Common myeloid progenitor, CD34-positive (primary cell): ENCODE measurements around the gene KMT2D.

Experiments used
- CTCF ChIA-PET: fragments of 350-600 bp; sonication (Branson Sonifier 250); formaldehyde crosslinking; loops from one replicate; lab custom pipeline; 2021; ENCODE audit warnings: antibody characterized with exemption; lab: Charles Lee
- POLR2A ChIA-PET: fragments of 350-600 bp; sonication (Branson Sonifier 250); formaldehyde crosslinking; loops from one replicate; lab custom pipeline; 2021; ENCODE audit warnings: antibody characterized with exemption; lab: Charles Lee
- DNase-seq, 3 donors: peaks; one replicate each; pipeline versions ENCODE4 v3.0.0 to v3.0.0-alpha.2; 2013
- H3K27ac ChIP-seq, 2 experiments: 1 replicate in 1 of 2; 2 replicates in 1 of 2; pipeline ENCODE4 v1.7.0; 2013; ENCODE audit warnings: inconsistent platforms in 2 of 2, low read length in 2 of 2, mild to moderate bottlenecking in 2 of 2, low read depth in 1 of 2, moderate library complexity in 1 of 2; ENCODE audit not compliant: severe bottlenecking in 2 of 2, insufficient read depth in 1 of 2, poor library complexity in 1 of 2
- H3K27me3 ChIP-seq, 5 experiments: replicated peaks in 2 of 5; 1 replicate in 3 of 5; 2 replicates in 2 of 5; pipeline versions ENCODE4 v1.6.1 to v1.7.0; 2013; ENCODE audit warnings: low read length in 4 of 5, mild to moderate bottlenecking in 2 of 5, moderate library complexity in 2 of 5, inconsistent platforms in 1 of 5; ENCODE audit not compliant: insufficient read depth in 5 of 5, control insufficient read depth in 4 of 5
- H3K36me3 ChIP-seq, 4 experiments: 1 replicate in 2 of 4; 2 replicates in 2 of 4; pipeline versions ENCODE4 v1.6.1 to v1.7.0; 2013; ENCODE audit warnings: low read length in 3 of 4, control low read depth in 1 of 4, mild to moderate bottlenecking in 1 of 4; ENCODE audit not compliant: control insufficient read depth in 4 of 4, insufficient read depth in 4 of 4
- H3K4me1 ChIP-seq, 4 experiments: 1 replicate in 3 of 4; 2 replicates in 1 of 4; pipeline versions ENCODE4 v1.6.1 to v1.7.1; 2013; ENCODE audit warnings: low read length in 3 of 4, mild to moderate bottlenecking in 3 of 4, control low read depth in 1 of 4, inconsistent platforms in 1 of 4, moderate library complexity in 1 of 4; ENCODE audit not compliant: control insufficient read depth in 4 of 4, insufficient read depth in 4 of 4; ENCODE audit errors: control extremely low read depth in 1 of 4
- H3K4me3 ChIP-seq, 7 experiments: 1 replicate in 4 of 7; 2 replicates in 3 of 7; pipeline versions ENCODE4 v1.5.1 to v1.7.0; 2013; ENCODE audit warnings: mild to moderate bottlenecking in 7 of 7, low read length in 6 of 7, moderate library complexity in 6 of 7, inconsistent platforms in 2 of 7, low read depth in 2 of 7, control low read depth in 1 of 7; ENCODE audit not compliant: insufficient read depth in 4 of 7, control insufficient read depth in 1 of 7; ENCODE audit errors: extremely low read depth in 1 of 7
- H3K9me3 ChIP-seq, 5 experiments: 1 replicate in 4 of 5; 2 replicates in 1 of 5; pipeline versions ENCODE4 v1.6.1 to v1.7.1; 2013; ENCODE audit warnings: low read length in 4 of 5, mild to moderate bottlenecking in 2 of 5, inconsistent platforms in 1 of 5, low read depth in 1 of 5, moderate library complexity in 1 of 5; ENCODE audit not compliant: control insufficient read depth in 4 of 5, insufficient read depth in 2 of 5; ENCODE audit errors: control extremely low read depth in 1 of 5
- WGBS: methylation state at CpG from one replicate; pipeline ENCODE4 v1.1.5; 2013; ENCODE audit not compliant: insufficient coverage; 5-methylcytosine and 5-hydroxymethylcytosine counted together

Gene KMT2D

GRCh38 chr12:49037111-49037946, 23.3 kb downstream of the KMT2D start:
- ChIA-PET POLR2A (interaction anchor here (1.4 kb wide), 1 partner anchor 23 kb away, joined by 3 read pairs; no protein-coding TSS in a partner anchor), CTCF (interaction anchor here (0.8 to 10.7 kb wide), 10 partner anchors 8 to 59 kb away, joined by 3 to 121 read pairs (median 11); partner anchors contain the start of gene WNT1)
- H3K36me3 ChIP-seq, result peaks cover 12 to 94% (median 85%) of the 10 kb centered on the region in 4 experiments

DNA sequence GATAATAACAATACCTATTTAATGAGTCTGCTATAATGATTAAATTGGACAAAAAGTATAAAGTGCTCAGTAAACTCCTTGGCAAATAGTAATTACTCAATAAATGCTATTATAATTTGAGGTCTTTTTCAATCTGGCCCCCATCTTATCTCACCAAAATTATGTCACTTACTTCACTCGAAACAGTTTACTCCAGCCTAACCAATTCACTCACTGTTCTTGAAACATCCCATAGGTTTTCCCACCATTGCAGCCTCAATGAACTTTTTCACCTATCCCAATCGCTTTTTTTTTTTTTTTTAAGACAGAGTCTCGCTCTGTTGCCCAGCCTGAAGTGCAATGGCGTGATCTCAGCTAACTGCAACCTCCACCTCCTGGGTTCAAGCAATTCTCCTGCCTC, 24.6 kb downstream of the KMT2D start:
- POLR2A ChIA-PET, result interaction anchor here (0.6 kb wide), 1 partner anchor 192 kb away, joined by 4 read pairs; no protein-coding TSS in a partner anchor
- 100% methylated on average over 1 of the region's 4 CpGs for WGBS

More at GRCh38 chr12:49037111-49037946, 23.3 kb downstream of the KMT2D start:
- H3K27ac ChIP-seq, result no peak overlapping the region
- no peaks in the 10 kb centered on the region for H3K27me3 ChIP-seq
- DNase-seq, result no peak
- no peak overlapping the region for H3K4me3 ChIP-seq
- whole genome bisulfite sequencing, result 88% methylated on average over 5 of the region's 9 CpGs
- H3K4me1 ChIP-seq, result no peaks in the 10 kb centered on the region
- no peaks in the 10 kb centered on the region for H3K9me3 ChIP-seq

GRCh38 chr12:49034286-49034622, 26.3 kb downstream of the KMT2D start:
- H3K27me3 ChIP-seq, result no peaks in the 10 kb centered on the region
- H3K27ac ChIP-seq, result no peak overlapping the region
- ChIA-PET POLR2A (no interaction called here), CTCF (interaction anchor here (1.4 to 10.7 kb wide), 3 partner anchors 12 to 22 kb away, joined by 5 to 121 read pairs (median 50); no protein-coding TSS in a partner anchor)
- H3K4me1 ChIP-seq, result no peaks in the 10 kb centered on the region
- DNase-seq, result no peak
- no CpG with 5 or more reads among the region's 4 CpGs for WGBS
- no peaks in the 10 kb centered on the region for H3K9me3 ChIP-seq
- no peak overlapping the region for H3K4me3 ChIP-seq
- H3K36me3 ChIP-seq, result peaks cover 13 to 94% (median 83%) of the 10 kb centered on the region in 4 experiments

More for the DNA sequence above, 24.6 kb downstream of the KMT2D start:
- H3K36me3 ChIP-seq, result peaks cover 10 to 95% (median 84%) of the 10 kb centered on the region in 4 experiments
- no peaks in the 10 kb centered on the region for H3K4me1 ChIP-seq
- H3K4me3 ChIP-seq, result no peak overlapping the region
- CTCF ChIA-PET, result interaction anchor here (0.8 to 10.7 kb wide), 6 partner anchors 9 to 963 kb away, joined by 3 to 121 read pairs (median 12); no protein-coding TSS in a partner anchor
- no peak for DNase-seq
- no peak overlapping the region for H3K27ac ChIP-seq
- H3K27me3 ChIP-seq, result no peaks in the 10 kb centered on the region
- H3K9me3 ChIP-seq, result no peaks in the 10 kb centered on the region

- peaks cover 13 to 94% (median 84%) of the 10 kb centered on the region in 4 experiments for H3K36me3 ChIP-seq
- H3K9me3 ChIP-seq, result no peaks in the 10 kb centered on the region
- POLR2A ChIA-PET, result no interaction called here
- no peak for DNase-seq
- no peaks in the 10 kb centered on the region for H3K27me3 ChIP-seq
- no peak overlapping the region for H3K27ac ChIP-seq
- CTCF ChIA-PET, result interaction anchor here (0.8 to 10.7 kb wide), 5 partner anchors 12 to 37 kb away, joined by 3 to 121 read pairs (median 5); no protein-coding TSS in a partner anchor
- H3K4me3 ChIP-seq, result no peak overlapping the region
- no peaks in the 10 kb centered on the region for H3K4me1 ChIP-seq
- WGBS, result 98% methylated on average over 8 of the region's 12 CpGs
These were observed 26.8 kb downstream of the KMT2D start for GRCh38 chr12:49033611-49034285.

DNA sequence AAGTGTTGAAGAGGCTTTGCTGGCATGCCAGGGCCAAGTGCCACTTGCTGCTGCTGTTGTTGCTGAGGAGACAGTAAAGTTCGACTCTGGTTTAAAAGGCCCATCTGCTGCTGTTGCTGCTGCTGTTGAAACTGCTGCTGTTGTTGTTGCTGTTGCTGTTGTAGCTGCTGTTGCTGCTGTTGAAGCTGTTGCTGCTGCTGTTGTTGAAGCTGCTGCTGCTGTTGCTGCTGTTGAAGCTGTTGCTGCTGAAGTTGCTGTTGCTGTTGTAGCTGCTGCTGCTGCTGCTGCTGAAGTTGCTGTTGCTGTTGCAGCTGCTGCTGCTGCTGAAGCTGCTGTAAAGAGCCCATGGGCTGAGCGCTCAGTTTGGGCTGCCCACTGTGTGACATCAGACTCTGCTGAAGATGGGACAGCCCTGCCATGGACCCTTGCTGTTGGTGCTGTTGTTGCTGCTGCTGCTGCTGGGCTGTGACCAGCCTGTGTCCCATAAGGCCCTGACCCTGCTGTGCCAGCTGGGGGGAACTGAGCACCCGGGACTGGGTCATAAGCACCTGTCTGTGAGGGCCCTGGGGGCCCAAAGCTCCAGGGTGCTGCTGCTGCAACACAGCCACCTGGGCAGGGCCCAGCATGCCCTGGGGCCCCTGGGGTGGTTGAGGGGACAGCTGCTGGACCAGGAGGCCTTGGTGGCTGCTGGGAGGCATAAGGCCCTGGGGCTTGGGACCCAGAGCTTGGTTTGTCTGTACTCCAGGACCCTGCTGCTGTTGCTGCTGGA, 27.7 kb downstream of the KMT2D start:
- DNase-seq, result no peak
- Histone ChIP-seq H3K4me3 (no peak overlapping the region), H3K27ac (no peak overlapping the region), H3K9me3 (no peaks in the 10 kb centered on the region), H3K4me1 (no peaks in the 10 kb centered on the region), H3K36me3 (peaks cover 16 to 94% (median 84%) of the 10 kb centered on the region in 4 experiments), H3K27me3 (no peaks in the 10 kb centered on the region)
- 83% methylated on average over 1 of the region's 3 CpGs for WGBS
- POLR2A ChIA-PET, result no interaction called here
- CTCF ChIA-PET, result interaction anchor here (0.8 to 10.7 kb wide), 5 partner anchors 11 to 36 kb away, joined by 3 to 121 read pairs (median 5); no protein-coding TSS in a partner anchor

DNA sequence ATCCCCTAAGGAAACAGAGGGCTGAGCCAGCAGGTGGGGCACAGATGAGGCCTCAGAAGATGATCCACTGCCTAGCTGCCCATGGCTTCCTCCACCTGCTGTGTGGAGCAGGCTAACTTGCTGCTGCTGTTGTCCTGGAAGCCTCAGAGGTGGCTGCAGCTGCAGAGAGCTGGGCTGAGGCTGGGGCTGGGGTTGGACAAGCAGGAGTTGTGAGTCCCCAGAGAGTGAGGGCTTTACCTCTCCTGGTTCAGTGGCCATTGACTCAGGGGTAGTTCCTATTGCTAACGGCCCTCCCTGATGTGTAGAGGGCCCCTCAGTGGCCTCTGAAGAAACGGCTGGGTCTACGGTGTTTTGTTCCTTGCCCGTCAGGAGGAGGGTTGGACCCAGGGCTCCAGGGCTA, 28.3 kb downstream of the KMT2D start:
- no peak for DNase-seq
- Histone ChIP-seq H3K4me1 (no peaks in the 10 kb centered on the region), H3K36me3 (peaks cover 13 to 94% (median 85%) of the 10 kb centered on the region in 4 experiments), H3K27me3 (no peaks in the 10 kb centered on the region), H3K9me3 (no peaks in the 10 kb centered on the region), H3K4me3 (no peak overlapping the region), H3K27ac (no peak overlapping the region)
- WGBS, result 94% methylated on average over 4 of the region's 4 CpGs
- POLR2A ChIA-PET, result no interaction called here
- CTCF ChIA-PET, result interaction anchor here (1.1 to 10.7 kb wide), 4 partner anchors 10 to 35 kb away, joined by 3 to 121 read pairs (median 28); no protein-coding TSS in a partner anchor
